ENCODE results near the gene TP53TG5. TPM values are rescaled to one million over a fixed set of nuclear protein-coding genes. Genes with fewer than 3 reads are reported as not detected.
"Not testable (repeated sequence)": the region's sequence is repeated elsewhere in the genome, so short reads cannot be mapped to it uniquely, and the experiment has no call there.

Gene TP53TG5
- total RNA-seq, 1 experiment from 2014 or later, result not detected

DNA sequence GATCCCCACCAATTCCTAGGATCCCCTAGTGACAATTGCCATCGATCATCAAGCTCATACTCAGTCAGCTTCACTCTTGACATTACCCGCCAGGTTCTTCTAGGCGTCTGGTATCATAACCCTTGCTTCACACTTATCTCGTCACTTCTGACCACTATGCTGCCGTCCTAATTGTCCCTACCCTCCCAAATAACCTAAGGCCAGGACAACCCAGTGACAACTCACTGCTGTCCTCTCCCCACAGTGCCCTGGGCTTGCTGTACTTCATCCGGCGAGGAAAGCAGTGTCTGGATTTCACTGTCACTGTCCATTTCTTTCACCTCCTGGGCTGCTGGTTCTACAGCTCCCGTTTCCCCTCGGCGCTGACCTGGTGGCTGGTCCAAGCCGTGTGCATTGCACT lies 11.5 kb downstream of the TP53TG5 start:
- no peak for DNase-seq (ENCODE audit: low read depth)

DNA sequence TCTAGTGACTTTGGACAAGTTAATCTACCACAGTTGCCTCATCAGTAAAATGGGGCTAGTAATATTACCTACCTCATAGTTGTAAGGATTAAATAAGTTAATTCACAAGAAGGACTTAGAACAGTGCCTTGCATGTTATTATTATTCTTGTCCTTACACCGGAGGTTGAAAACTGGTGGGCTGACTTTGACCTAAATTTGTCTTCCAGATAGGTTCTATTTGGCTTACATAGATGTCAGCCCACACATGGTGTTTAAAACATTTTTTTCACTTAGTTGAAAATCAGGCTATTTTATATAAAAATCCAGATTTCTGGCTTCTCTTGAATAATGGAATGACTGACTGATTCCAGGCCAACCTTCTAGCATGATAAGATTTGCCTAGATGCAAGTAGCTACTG lies 11.9 kb downstream of the TP53TG5 start:
- DNase-seq (ENCODE audit: low read depth), result no peak

DNA sequence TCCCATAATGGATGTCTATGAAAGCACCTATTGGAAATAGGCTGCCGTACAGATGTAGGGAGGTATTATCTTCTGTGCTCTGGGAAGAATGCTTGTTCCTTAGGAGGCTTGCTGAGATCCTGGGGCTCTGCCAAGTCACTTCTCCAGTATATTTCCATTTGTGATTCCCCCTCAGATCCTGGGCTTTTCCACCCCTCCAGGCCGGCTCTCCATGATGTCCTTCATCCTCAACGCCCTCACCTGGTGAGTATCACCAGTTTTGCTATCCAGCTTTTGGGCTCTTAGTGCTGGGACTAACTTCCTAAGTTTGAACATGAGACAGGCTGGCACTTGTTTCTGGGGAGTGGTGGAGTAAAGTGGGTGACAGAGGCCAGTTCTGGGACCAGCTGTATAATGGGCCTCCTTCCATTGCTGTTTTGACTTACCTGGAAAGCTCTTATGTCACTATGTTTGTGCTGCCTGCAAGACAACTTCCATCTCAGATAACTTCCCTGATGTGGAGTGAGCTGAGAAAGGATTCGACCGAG lies 12.6 kb downstream of the TP53TG5 start:
- no peak for DNase-seq (ENCODE audit: low read depth)

DNA sequence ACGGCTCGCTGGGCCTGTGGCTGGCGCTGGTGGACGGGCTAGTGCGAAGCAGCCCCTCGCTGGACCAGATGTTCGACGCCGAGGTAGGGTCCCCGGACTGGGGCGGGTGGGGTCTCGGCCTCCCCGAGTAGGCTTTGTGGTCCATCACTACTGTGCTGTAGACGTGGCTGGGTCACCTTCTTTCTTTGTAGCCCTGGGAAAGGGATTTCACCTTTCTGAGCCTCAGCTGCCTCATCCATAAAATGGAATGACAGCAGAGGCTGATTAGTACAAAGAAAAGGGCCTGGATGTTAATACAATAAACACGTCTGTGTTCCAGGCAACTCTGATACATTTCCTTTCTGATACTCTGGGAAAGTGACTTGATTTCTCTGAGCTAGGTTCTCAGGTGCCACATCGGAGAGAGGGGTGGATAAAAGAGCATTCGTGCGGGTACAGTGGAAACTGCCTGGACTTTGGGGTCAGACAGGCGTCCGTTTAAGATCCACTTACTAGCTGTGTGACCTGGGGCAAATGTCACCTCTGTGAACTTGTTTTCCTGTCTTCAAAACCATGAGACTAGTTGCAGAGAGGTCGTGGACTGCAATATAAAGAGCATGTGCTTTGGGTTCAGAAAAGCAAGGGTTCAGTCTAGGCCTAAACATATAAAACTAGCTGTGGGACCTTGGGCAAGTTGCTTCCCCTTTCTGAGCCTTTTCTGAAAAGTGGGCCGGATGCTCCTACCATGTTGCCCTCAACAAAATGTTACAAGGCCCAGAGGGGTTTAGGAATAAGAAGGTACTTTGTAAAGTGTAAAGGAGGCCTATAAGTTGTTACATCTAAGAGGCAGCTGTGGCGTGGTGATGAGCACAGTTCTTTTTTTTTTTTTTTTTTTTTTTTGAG lies 14.3 kb downstream of the TP53TG5 start:
- no peak for DNase-seq (ENCODE audit: low read depth)

DNA sequence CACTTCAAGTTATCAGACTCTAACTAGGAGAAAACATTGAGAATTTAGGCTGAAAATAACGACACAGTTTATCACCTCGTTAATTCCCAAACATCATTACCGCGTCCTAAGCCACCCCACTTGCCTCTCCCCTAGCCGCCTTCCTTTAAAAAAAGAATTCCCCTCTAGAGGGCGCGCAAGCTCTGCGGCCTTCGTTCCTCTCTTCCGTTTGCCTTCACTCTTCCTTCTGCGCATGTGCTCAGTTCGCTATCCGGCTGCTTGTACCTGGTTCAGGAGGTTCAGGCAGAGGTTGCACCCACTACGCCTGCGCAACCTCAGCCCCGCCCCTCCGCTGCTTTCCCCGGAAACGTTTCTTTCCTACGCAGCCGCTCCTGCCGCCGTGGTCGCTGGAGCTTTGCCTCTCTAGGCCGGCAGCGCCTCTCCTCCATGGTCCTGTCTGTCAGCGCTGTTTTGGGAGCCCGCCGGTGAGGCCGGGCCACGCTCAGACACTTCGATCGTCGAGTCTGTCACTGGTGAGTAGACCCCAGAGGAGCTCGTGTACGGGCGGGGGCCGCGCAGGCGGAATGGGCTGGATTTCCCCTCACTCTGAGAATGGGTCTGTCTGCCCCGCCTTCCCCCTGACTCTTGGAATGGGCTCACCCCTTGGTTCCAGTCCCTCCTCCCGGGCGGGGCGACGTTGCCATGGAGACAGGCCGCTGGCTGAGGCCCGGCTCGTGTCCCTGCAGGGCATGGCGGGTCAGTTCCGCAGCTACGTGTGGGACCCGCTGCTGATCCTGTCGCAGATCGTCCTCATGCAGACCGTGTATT lies 15.1 kb downstream of the TP53TG5 start, which contains the start of gene SYS1:
Gene SYS1 (plus strand): TSS at position 353 of the 807 bp plus-strand sequence. CDS start 376 bp downstream, at position 729.
- DNase-seq (ENCODE audit: low read depth), result peak; percentile 100

DNA sequence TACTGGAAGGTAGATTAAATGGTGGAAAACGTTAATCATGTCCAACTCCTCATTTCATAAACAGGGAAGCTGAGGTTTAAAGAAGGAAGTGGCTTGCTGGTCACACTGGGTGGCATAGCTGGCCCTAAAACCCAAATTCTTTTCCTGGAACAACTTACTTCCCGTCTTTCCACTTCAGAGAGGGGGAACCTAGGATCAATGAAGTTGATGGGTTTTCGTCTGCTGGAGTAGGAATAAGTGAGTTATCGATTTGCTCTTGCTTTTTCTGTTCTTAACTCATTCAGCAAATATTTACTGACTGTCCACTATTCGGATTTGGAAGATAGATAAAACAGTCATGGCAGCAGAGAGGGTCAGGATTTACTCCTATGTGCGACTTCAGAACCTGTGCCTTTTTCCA lies 16.3 kb downstream of the TP53TG5 start:
- DNase-seq (ENCODE audit: low read depth), result no peak

DNA sequence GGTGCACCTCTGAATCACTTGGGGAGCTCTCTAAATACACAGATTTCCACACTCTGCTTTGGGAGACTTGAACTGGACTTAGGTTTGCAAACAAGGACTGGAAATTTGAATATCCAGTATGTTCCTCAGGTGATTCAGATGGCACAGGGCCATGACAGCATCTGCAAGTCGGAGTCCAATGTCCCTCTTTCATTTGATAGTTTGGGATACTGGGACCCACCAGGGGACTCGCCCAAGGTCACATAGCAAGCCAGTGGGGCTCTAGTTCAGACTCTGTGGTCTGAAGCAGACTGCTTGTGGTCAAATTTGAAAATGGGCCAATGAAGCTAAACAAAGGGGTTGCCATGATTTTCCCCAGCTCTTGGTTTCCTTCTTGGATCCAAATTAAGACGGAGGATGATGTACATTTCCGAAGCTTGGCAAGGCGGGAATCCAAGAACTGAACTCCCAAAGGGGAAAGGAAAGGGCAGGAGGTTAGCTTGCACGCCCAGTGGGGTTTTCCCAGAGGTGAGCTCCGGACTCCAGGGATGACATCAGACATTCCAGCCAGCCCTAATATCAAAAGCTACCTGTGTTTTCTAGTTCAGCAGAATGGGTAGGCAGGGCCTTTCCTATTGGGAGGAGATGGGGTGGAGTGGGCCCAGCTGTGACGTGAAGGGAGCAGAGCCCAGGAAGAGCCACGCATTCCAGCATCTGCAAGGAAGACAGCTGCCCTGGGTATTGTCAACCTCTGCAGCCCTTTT lies 18.5 kb downstream of the TP53TG5 start:
- peak; percentile 89 for DNase-seq (ENCODE audit: low read depth)

DNA sequence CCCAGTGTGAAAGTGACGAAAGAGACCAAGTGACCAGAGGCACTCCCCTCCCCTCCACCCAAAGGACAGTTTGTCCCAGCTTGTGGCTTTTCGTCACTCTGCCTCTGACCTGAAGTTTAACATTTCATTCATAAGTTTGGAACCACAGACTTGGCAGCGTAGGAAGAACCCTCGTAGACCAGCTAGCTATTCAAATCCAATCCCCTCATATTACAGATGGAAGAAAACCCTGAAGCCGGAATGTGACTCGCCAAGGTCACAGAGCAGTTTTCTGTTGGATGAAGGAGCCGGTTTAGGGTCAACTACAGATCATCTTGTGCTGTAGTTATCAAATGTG lies 19.1 kb downstream of the TP53TG5 start:
- DNase-seq (ENCODE audit: low read depth), result peak; percentile 91

DNA sequence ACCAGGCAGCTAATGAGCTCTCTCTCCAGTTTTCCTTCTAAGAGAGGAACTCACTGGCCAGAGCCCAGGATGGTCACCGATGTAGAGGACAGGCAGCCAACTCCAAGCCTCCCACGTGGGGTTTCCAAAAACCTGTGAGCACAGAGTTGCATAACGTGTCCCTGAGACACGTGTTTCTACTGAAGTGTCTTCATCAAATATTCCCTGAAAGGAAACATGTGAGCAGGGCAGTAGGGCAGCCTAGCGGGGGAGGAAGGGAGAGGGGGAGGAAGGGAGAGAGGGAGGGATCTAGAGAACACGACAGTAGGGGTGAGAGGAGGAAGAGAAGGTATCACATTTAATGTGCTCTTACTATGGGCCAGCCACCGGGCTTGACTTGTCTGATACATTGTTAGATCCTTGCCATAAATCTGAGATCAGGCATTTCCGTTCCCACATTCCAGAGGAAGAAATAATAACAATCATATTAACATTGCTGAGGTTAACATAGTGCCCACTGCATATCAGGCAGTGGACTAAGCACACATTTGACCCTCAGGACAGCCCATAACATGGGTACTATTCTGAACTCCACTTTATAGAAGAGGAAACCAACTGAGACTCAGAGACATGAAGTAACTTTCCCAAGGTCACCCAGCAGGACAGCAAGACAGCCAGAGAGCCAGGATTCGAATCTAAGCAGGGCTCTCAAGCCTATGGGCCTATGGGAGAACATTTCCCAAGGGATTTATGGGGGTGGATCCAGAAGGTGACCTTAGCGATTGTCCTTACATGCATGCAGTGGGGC lies 19.6 kb downstream of the TP53TG5 start:
- peak; percentile 87 for DNase-seq (ENCODE audit: low read depth)

DNA sequence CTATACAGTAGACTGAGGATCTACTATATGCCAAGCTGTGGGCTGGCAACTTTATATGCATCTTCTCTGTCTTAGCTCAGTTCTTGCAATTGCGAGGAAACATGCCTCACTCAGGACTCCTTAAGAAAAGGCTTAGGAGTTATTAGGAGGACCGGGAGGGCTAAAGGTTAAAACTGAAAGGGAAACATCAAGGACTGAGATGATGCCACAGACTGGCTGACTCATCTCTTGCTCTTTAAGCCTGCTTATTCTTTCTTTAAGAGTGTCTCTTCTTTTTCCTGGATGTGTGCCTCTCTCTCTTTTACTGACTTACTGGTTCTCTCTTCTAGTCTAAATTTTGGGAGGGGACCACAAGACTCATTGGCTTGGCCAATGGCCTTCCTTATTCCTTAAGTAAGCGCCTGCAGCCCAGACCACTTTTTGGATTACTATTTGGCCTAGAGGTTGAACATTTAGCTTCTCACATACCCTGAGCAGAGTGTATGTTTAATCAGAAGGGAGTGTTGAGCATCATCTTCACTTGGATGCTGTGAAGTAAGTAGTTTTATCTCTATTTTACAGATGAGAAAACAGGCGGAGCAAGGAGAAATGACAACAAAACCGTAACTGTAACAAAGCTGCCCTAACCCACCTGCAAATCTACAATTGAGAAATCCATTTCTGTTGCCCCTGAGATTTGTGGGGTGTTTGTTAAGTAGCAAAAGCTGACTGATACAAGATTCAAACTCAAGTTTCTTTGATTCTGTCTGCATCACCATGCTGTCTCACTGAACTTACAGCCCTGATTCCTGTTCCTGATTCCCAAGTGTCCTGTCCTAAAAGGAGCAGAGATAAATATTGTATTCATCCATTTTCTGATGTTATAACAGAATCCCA lies 22.7 kb downstream of the TP53TG5 start:
- peak; percentile 94 for DNase-seq (ENCODE audit: low read depth)

DNA sequence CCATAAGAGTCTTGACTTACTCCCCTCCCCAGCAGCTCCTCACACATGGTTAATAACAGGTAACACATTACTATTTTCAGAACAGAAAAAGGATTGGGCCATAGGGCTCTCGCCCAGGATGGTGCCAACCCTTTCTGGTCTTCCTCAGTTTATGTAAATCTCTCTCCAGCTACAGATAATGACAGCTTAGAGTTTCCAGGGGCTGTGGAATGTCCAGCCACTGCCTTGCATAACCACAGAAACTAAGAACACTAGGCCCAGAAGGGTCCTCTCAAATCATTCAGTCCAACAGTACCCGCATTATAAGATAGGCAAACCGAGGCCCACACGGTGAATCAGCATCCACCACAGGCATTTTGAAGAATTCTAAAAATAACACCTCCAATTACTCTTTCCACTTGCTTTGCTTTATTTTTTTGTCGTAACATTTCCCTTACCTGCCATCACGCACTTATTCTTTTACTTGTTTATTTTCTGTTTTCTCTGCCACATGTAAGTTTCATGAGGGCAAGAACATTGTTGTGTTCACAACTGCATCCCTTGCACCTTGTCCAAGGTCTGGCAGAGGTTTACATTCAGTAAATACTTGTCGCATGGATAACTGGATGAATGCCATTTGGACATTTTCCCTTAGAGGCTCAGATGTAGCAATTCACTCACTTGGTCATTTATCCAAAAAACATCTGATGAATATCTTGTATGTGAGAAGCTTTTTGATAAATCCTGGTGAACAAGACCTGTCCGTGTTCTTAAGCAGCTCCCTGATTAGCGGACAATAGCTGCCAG lies 23.5 kb downstream of the TP53TG5 start:
- peak; percentile 86 for DNase-seq (ENCODE audit: low read depth)

DNA sequence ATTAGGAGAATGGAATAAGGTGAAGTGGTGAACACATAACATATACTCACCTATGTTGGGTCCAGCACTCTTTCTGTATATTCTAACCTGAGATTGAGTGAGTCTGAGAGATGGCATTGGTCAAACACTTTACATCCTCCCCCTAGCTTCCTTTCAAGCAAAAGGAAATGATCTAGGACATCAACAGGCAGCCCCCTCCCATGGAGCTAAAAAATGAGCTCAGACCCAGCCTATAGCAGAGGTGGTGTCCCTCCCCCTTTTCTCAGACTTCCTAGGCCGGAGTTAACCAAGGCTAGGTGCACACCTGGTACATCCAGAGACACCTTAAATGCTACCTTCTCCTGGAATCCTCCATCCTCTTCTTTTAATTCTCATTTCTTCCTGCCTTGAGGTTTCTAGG lies 24.4 kb downstream of the TP53TG5 start:
- no peak for DNase-seq (ENCODE audit: low read depth)

DNA sequence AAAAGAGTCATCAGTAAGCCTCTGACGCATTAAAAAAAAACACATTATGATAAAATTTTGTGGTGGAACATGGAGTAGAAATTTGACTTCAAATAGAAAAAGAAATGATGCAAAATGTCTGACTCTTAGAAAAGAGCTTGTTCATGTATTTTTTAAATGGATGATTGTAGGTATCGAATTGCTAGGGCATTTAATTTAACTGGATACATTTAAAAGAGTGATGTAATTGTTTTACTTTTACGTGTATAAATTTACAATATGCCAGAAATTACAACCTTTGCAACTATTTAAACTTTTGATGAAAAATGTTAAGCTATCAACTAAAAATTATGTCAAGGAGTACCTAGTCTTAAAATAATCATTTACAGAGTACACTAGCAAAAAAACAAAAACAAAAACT lies 25.4 kb downstream of the TP53TG5 start:
- DNase-seq (ENCODE audit: low read depth), result no peak

DNA sequence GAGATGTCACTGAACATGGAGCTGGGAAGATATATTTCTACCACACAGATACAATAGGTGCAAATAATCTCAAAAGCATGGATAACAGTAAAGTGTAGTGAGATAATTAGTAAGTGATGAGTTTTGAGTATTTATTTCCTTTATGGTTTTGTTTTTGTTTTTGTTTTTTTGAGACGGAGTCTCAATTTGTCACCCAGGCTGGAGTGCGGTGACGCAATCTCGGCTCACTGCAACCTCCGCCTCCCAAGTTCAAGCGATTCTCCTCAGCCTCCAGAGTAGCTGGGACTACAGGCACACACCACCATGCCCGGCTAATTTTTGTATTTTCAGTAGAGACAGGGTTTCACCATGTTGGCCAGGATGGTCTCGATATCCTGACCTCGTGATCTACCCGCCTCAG lies 27.3 kb downstream of the TP53TG5 start:
- DNase-seq (ENCODE audit: low read depth), result not testable (repeated sequence)

DNA sequence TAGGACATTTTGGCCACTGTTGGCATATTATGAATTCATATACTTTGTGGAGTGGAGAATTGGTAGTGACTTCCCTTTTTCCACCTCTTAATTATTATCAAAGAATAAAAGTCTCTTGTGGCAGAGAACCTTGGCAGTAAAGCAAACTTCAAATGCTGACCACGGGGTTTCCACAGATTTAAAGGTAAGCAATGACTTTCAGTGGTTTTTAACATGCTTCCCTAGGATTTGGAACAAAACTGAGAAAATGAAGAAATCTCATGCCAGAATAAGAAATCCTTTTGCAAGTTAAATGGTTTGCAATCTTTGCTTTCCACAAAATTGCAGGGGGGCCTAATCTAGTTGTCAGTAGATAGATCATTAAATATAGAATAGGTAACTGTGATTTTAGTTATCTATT lies 27.9 kb downstream of the TP53TG5 start:
- DNase-seq (ENCODE audit: low read depth), result no peak

DNA sequence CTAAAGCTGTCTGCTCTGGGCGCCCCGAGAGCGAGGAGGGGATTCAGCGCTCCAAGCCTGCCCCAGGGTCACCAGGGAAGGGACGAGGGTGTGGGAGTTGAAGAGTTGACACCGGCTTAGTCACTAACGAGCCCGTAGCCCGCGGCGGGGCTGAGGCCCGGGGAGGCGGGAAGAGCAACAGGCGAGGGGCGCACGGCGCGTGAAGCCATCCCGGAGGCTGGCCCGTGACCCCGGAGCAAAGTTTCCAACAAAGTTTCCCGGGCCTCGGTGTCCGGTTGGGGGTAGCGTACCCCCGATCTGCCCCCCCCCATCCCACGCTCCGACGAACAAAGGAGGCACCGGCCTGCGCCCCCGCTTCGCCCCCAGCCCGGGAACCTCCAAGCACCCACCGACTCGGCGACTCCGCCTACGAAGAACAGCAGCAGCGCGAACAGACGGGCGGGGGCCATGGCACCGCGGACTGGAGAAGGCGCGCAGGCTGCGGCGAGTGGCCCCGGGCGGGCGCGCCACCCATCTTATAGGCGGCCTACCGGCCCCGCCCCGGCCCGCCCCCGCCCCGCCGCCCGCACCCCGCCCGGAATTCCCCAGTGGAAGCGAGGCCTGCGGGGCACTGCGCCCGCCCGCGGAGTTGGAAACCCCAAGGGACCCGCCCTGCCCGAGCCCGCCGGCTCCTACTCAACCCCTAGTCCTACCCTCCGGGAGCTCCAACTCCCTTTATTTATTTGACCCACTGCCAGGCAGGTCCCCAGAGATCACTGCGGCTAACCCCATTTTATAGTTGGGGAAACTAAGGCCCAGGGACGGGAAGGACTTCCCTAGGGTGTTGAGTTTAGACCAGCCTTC lies 30.0 kb downstream of the TP53TG5 start, which contains the start of gene SDC4:
Gene SDC4 (minus strand): TSS at position 489 of the 843 bp plus-strand sequence. CDS start 40 bp downstream, at position 449.
- DNase-seq (ENCODE audit: low read depth), result peak; percentile 82

DNA sequence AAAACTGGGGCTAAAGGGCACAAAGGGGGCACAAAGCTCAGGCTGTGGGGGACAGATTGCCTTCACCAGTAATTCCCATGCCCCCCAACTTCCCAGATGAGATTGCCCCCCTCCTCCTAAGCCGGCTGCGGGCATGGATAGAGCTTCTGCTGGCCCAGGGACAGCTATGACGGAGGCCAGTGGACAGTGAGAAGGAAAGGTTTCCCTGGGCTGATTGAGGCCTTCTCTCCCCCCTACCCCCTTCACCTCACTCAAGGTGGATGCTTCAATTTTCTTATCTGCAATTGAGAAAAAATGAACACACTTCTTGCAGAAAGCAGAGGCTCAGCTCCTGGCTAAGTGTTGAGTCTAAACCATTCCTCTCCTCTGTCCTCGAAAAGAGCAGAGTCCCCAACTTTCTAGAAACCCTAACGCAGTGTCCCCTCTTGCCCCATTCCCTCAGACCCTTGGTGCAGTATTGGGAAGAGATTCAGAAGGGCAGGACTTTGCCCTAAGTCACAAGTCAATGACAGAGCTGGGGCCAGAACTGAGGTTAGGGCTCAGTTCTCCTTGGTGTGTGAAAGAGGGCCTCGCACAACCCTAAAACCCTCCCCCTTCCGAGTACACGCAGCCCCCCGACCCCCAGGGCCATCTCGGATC lies 30.7 kb downstream of the TP53TG5 start:
- DNase-seq (ENCODE audit: low read depth), result peak; percentile 41

DNA sequence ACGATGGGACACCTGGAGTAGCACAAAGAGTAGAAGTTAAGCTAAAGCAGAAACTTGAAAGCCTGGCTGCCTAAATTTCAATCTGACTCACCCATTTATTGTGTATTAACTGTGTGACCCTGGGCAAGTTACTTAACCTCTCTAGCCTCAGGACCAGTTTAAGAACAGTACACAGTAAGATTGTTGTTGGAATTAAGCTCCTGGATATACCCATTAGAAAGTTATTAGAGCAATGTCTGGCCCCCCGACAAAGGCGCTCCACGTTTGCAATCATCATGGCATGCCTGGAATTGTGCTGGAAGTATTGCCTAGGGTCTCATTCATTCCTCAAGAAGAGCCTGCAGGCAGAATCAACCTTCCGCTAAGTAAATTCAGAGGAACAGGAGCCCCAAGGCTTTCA lies 31.3 kb downstream of the TP53TG5 start:
- peak; percentile 58 for DNase-seq (ENCODE audit: low read depth)

All from M059J (cell line).